NCI-H526 treated with DMSO at 0.1 percent for 48 hours (cell line): ENCODE measurements around the gene BCAP29.

Source experiments
- DNase-seq: peaks from one replicate; lab custom pipeline; 2025; lab: John Stamatoyannopoulos, UW

The BCAP29 gene

GRCh38 chr7:107666790-107667189 lies 86.7 kb downstream of the BCAP29 start:
- DNase-seq: no peak

GRCh38 chr7:107667341-107667740 lies 87.3 kb downstream of the BCAP29 start:
- no peak for DNase-seq

- no peak for DNase-seq
These were observed 88.2 kb downstream of the BCAP29 start for GRCh38 chr7:107668296-107668695.
